Ishikawa (cell line): Measurements from ENCODE around the gene TMEM132E.
A peak's percentile ranks its signal among the peaks of the same experiment; 100 is the strongest.

Experiments
- EP300 ChIP-seq: IDR thresholded peaks from 2 replicates; pipeline ENCODE4 v1.6.1; 2012; ENCODE audit warnings: borderline replicate concordance
- FOXM1 ChIP-seq: IDR thresholded peaks from 2 replicates; pipeline ENCODE4 v1.6.1; 2012; ENCODE audit warnings: low read depth, borderline replicate concordance
- RAD21 ChIP-seq: IDR thresholded peaks from 2 replicates; pipeline ENCODE4 v1.6.1; 2012; ENCODE audit warnings: low read depth
- TAF1 ChIP-seq: IDR thresholded peaks from 2 replicates; pipeline ENCODE4 v1.6.1; 2012; ENCODE audit warnings: low read depth, mild to moderate bottlenecking
- TCF12 ChIP-seq: IDR thresholded peaks from 2 replicates; pipeline ENCODE4 v1.6.1; 2012; ENCODE audit warnings: low read depth
- YY1 ChIP-seq: IDR thresholded peaks from 2 replicates; pipeline ENCODE4 v1.6.1; 2012; ENCODE audit warnings: low read depth

DNA sequence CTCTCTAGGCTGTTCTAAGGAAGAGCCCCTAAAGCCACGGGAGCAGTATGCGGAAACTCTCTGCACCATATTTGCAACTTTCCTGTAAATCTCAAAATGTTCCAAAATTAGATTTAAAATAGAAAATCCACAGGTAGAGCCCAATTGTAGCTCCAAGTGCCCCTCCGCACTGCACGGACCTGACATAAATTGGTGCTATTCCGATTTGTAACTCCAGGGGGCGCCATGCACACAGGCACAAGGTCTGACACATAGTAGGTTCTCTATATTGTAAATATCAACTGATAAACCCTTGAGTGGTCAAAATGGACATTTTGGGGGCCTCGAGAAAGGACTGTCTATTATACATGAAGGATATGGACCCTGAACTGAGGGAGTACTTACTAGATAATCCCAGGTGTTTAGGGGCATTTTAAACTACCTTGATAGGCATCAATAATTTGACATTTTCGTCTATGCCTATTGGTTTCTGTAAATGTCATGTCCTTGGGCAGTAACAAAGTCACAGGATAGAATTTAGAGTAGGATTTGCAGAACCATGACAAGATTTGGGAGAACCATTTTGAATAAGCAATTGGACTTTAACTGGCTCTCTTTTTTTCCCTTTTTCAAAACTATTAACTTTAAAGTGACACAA, 36.6 kb upstream of the TMEM132E start:
- TF ChIP-seq TAF1 (no peak), RAD21 (peak; percentile 80), EP300 (no peak), FOXM1 (no peak), YY1 (no peak), TCF12 (no peak)
